Activated gamma-delta T cell treated with Interleukin-2 at 50 U/mL for 16 hours (primary cell): Measurements from ENCODE around the gene ECHDC3.

Experiments used
- DNase-seq: peaks from one replicate; pipeline ENCODE4 v3.0.0-alpha.2; 2020

The ECHDC3 gene

DNA sequence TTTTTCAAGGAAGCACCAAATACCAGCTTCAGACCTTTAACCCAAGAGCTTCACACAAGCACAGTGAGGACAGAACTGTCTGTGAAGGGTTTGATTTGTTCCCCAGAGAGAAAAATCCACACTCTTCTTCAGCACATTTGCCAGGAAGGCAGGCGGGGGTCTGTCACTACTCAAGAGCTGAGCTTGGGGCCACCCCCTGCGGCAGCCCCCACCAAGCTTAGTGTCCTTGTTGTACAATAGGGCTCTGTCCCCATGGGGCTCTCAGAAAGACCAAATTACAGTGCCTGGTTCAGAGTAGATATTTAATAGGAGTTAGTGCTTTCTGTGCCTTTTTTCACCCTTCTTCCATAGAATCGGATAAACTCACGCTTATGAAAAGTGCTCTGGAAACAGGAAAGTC, 12.4 kb downstream of the ECHDC3 start:
- no peak for DNase-seq

DNA sequence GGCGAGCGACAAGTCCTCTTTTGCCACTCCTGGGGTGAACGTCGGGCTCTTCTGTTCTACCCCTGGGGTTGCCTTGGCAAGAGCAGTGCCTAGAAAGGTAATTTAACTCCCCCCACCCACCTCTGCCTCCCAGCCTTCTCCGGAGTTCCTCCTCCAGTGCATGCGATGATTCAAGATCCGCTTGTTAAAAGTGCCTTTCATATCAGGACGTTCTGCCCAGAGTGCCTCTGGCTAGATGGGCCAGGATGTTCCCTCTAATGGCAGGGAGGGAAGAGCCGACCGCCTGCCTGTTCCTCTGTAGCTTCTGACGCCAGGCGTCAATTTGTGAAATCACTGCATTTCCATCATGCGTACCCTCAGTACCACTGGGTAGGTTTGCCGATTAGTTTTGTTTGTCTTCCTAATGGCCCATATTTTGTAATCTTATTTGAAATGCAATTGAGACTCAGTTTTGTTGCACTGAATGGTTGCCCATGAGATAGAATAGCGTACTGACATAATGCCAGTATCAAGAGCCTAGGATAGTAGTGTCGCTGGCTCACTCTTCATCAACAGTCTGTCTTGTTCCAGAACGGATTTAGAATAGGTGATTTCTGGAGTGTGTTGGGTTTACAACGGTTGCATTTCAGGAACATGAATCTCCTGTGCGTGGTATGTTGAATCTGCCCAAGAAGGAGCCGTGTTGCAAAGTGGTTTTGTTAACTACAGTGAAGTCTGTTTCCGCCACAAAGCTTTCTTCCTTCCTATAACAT, 13.5 kb downstream of the ECHDC3 start:
- DNase-seq: no peak

DNA sequence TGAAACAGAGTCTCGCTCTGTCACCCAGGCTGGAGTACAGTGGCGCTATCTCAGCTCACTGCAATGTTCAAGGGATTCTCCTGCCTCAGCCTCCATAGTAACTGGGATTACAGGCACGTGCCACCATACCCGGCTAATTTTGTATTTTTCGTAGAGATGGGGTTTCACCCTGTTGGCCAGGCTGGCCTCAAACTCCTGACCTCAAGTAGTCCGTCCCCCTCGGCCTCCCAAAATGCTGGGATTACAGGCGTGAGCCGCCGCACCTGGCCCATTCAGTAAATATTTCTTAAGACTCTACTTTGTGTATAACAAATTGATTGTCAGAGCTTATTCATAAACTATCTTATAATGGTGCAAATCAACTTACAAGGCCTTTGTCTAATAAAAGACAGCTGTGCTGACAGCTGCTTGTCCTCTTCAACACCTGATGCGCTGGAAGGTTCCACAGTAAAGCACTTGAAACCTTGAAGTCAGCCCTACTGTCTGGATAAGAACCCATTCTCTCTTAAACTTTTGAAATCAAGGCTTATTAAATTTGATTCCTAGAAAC, 14.7 kb downstream of the ECHDC3 start:
- DNase-seq: no peak

DNA sequence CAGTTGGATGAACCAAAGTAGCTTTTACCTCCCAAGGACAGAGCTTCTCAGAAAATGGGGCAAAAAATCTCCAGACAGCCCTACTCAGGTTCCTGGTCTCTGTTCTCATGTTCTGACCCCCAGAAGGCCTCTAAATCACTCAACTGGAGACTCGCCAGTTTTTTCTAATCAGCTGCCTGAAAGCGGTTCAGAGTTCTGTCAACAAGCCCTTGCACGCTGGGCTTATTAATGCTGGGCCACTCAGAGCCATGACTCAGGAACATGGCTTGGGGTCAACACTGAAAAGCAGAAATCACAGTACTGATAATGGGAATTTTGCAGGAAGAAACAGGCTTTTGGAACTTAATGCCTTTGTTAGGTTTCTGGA, 15.3 kb downstream of the ECHDC3 start:
- DNase-seq: no peak

DNA sequence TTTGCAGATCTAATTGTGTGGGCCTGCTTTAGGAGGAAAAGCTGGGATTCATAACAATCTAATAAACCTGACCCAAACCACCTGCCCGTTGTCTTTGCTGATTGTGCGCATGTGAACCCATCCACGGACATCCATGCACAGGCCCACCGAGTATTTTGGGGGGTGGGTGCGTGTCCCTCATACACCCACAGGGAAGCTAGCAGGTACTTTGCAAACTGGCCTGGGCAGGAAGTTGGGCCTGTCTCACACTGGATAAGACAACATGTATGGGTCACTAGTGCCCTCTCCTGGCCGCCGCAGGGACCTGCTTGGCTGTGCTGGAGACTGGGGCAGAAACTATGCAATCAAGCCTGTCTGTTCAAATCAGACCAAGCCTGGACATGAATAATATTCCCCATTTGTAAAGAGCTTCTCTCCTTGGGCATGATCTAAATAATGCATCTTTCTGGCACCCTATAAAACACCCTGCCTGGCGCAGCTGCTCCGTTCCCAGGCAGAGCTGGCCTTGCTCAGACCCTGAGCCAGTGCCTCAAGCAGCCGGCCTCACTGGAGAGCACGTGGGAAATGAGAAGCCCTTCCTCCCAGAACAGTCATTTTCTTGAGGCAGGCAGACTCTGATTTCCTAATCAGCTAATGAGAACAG, 15.8 kb downstream of the ECHDC3 start:
- DNase-seq: peak; percentile 79

DNA sequence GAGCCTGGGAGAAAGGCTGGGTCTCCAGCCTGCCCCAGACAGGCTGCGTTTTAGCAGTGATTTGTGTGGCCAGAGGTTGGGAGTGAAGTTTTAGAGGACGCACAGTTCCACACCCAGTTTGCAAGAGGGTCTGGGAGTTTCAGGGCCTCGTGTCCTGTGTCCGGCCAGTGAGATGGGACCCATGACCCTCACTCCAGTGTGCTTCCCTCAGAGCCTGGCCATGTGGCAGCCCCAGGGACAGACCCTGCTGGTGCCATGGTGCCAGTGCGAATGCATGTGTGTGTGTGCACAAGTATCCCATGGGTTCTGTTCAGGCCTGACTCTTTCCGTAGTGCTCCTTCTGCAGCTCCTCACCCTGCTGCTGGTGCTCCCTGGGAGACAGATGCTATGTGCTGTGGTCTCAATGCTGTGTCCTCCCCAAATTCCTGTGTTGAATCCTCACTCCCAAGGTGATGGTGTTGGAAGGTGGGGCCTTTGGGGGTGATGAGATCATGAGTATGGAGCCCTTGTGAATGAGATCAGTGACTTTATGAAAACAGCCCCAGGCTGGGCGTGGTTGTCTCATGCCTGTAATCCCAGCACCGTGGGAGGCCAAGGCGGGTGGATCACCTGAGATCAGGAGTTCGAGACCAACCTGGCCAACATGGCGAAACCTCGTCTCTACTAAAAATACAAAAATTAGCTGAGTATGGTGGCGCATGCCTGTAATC, 16.5 kb downstream of the ECHDC3 start:
- no peak for DNase-seq

DNA sequence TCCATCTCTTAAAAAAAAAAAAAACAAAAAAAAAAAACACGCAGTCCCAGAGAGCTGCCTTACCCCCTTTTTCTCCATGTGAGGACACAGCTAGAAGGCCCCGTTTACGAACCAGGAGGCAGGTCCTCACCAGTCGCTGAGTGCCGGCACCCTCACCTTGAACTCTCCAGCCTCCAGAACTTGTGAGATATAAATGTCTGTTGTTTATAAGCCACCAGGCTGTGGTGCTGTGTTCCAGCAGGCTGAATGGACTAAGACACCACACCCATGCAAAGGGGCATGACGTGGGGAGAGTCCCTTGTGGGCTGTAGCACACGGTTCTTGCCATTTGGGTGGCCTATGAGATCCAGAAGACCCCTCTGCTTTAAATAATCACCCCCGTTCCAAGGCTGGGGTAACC, 17.2 kb downstream of the ECHDC3 start:
- no peak for DNase-seq

DNA sequence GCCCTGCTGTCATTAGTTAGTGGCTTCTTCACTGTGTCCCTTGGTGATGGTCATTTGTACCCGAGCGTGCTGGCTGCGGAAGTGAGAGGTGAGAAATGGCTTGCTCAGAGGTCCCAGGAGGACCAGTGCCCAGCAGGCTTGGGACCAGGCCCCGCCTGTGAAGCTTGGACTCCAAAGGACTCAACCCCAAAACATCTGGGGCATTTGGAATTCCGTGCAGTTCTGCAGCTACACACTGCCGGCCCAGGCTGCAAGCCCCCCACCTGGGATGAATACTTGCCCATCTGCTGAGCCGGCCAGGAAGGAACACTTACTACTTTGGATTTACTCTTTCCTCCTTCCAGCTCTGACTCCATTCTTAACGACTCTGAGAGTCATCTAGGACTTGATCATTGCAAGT, 18.0 kb downstream of the ECHDC3 start:
- no peak for DNase-seq

DNA sequence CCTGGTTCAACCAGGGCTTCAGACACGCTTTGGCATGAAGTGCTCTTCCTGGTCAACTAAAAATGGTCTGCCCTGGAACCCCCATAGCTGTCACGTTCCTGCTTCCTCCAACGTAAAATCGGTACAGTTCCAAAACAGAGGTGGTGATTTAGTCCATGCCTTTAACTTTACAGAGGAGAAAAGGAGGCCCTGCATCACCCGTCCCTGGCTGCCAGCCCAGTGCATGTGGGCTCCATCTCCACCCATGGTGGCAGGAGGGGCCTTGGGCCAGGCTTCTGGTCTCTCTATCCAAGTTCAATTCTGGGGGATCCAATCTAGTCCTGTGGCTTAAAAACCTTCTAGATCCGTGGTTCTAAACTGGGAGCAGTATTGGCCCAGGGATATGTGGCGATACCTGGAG, 18.7 kb downstream of the ECHDC3 start:
- DNase-seq: no peak

DNA sequence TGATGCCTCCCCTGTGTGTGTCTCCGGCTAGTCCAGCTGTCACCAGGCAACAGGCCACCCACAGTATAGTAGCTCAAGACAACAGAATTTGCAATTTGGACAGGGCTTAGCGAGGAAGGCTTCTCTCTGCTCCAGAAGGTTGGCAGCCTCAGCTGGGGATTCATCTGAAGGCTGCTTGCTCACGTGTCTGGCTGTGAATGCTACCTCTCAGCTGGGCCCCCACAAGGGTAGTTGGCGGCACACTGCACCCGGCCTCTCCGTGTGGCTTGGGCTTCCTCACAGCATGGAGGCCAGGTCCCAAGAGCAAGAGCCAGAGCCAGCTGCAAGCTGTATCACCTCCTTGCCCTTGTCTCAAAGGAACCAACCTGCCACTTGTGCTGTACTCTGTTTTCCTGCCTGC, 19.2 kb downstream of the ECHDC3 start:
- no peak for DNase-seq

DNA sequence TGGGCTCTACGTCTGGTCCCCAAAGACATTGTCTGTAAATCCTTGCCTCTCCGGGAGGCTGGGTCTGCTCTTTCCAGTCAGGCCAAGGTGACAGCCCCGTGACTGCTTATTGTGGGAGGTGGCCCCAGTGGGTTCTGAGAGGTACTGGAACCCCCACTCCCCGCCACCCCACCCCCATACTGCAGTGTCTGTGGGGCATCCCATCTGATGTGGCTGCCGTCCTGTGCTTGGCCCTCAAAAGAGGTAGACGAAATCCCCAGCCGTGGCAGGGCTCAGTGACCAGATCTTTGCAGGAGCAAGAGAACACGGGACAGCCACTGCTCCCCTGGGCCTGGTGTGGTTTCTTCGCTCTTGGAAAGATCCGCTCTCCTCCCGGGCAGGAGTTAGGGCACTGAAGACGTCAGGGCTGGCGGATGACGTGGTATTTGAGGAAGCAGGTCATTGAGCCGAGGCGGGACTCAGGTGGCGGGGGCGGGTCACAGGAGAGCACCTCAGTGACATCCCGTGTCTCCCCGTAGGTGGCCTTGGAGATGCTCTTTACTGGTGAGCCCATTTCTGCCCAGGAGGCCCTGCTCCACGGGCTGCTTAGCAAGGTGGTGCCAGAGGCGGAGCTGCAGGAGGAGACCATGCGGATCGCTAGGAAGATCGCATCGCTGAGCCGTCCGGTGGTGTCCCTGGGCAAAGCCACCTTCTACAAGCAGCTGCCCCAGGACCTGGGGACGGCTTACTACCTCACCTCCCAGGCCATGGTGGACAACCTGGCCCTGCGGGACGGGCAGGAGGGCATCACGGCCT, 20.7 kb downstream of the ECHDC3 start:
- no peak for DNase-seq

DNA sequence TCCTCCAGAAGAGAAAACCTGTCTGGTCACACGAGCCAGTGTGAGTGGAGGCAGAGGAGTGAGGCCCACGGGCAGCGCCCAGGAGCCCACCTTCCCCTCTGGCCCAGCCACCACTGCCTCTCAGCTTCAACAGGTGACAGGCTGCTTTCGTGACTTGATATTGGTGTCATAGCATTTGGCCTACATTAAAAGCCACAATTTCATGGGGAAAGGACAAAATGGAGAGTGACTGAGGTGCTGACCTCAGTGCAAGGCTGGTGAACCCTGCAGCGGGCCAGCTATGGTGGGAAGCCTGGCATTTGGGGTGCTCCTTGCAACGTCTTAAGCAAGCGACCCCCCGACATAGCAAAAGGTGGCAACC, 21.3 kb downstream of the ECHDC3 start:
- no peak for DNase-seq

DNA sequence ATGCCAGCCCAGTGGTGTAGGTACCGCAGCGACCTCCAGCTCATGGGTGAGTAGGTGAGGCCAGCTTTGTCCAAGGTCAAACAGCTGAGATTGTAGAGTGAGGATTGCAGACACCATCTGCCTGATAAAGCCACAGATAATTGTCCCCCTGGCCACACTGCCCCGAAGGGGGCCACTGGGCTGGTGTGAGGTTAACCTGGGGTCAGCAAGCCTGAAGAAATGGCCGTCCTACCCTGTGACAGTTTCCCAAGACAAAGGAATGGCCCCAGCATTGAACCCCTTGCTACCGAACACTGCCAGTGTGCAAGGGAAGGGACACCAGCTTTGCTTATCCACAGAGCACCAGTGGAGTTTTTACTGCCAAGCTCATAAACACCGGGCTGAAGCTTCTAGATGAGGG, 23.0 kb downstream of the ECHDC3 start:
- no peak for DNase-seq

DNA sequence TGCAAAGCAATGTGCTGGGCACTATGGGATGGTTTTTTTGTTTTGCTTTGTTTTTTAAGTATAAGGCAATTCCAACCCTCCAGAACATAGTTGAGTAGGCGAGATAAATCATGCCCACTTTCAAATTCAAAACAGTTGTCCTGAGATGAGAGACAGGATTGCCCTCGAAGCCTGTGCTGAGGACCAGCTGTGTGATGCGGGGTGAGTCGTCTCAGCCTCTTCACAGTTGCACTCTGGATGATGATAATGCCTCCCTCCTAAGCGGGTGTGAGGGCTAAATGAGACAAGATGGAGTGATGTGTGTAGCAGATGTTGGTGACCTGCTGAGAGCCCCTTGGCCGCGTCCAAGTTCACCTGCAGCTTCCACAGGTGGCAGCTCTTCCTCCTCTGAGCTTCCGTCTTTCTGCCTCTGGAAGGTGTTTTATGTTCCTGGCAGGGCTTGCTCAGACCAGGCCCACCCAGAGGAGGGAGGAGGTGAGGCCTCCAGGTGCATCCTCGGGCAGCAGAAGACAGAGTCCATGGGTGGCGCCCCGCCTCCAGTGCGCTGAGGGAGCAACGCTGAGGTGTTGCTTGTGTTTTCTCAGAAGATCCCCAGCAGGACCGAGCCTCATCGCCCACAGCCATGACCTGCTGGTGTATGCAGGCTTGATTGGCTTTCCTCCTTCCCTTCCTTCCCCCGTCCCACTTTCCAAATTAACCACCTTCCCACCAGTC, 30.6 kb downstream of the ECHDC3 start:
- no peak for DNase-seq

DNA sequence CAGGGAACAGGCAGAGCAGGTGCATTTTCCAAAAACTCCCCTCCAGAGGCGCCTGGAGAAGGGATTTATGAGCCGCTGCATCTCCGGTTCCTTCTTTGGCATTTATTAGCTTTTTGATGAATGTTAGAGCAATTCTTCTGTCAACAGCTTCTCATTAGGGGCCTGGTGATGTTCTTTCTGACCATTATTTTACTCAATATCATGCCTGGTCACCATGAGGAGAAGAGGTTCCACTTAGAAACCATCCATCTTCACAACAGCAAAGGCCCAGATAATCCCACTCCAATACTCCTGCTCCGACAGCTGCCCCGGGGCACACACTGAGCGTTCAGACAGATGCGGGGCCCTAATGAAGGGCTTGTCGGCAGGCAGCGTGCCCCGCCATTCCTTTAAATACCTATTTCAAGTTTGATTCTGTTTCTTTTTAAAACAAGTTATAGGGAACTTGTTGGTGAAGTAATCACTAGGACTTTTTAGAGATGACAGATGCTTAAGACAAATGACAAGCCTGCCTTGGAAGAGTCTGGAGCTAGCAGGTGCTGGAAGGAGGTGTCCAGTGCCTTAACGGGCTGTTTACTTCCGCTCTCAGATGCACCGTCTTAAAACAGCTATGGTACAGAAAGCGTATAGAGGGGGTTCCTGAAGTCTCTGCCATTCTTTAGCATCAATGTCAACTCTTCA, 31.7 kb downstream of the ECHDC3 start:
- no peak for DNase-seq

DNA sequence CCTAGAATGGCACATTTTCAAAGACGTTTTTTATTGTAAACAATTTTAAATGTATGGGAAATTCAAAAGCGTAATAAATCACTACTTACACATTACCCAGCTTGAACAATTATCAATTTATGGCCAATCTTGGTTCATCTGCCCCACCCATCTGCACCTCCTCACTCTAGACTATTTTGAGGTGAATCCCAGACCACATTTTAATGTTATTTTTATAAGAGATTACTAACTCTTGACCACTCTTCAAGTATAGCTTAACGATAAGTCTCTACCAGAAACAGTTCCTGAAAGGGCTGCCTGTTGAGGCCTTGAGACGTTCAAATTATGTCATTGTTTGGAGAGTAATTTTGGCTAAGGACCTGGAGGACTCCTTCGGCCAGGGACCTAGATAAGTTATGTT, 33.2 kb downstream of the ECHDC3 start:
- no peak for DNase-seq

DNA sequence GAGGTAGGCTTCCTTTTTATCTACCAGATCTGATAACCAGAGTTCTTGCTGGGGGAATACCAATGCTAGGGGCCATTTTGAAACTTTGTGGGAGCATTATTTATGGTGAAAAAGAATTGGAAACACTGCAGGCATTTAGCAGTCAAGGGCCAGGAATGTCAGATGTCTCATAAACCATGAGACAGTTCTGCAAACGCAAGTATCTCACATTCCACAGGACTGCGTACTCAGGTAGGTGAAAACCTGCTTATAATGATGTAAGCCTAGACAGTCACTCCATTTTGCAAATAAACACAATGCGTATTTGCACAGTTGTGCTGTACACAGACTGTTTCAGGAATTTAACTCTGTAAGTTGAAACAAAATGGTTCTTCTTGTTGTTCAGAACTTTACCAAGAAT, 33.9 kb downstream of the ECHDC3 start:
- DNase-seq: no peak

DNA sequence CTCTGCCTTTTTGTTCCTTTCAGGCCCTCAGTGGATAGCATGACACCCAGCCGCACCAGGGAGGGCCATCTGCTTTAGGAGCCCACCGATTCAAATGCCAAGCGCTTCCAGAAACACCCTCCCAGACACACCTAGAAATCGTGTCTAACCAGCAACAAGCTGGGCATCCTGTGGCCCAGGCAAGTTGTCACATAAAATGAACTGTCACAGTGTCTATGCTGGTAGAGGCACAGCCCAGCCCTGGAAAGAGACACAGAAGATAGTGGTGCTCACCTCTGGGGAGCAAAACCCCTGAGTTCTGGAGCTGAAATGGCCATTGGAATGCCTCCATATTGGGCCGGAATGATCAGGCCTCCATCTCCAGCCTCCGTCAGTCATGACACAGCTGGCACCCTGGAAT, 38.9 kb downstream of the ECHDC3 start:
- no peak for DNase-seq

DNA sequence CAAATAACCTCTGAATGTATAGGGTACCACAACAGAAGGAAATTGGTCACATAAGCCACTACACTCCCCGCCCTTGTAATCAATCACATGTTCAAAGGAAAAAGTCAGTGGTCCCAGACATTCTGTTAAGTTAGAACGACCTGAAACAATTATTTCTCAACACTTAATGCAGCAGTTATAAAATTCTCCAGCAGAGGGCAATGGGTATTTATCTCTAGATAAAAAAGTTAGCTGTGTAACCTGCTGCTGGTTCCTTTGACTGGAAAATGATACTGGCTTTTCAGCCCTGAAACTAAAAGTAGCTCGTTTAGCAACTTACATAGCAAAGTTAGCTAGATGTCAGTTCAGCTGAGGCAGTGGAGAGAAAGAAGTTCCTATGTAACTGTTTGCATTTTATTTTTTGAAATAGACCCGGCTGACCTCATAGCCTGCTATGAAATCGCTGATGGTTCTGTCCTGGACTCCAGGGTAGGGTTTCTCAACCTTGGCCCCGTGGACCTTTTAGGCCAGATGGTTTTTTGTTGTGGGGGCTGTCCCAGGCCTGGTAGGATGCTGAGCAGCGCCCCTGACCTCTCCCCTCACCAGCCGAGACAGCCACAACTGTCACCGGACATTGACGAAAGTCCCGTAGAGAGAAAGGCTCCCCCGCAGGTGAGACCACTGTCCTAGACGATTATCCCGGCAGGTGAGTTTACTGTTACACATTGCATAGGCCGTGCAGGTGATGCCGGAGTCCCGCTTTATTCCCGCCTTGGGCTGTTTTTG, 40.8 kb downstream of the ECHDC3 start:
- DNase-seq: no peak

DNA sequence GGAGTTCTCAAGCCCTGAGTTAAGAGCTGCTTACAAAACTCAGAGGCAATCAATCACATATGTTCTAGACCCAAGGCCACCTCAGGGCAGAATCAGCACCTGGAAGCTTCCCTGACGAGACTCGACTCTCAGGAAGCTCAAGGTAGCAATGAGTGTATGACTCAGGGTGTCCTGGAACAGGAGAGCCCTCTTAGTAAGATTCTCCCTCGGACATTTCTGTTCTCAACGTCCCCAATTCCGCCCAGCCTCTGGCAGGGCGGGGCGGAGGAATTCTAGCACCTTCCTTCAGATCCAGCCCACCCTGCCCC, 41.3 kb downstream of the ECHDC3 start:
- DNase-seq: no peak

DNA sequence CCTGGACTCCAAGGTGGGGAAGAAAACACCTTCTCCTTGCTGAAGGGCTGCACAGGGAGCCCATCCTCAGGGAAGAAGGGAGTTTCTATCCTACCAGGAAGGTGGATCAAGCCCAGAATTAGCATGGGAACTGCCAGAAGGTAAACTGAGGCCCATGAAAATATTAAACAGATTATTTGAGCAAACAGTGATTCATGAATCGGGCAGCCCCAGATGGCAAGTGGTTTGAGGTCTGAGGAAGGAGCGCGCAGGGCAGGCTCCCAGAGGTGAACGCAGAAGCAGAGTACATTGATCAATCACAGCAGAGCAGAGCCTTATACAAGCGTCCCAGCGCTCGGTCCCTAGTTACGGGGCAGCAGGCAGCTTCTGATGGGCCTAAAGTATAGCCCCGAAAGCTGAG, 45.2 kb downstream of the ECHDC3 start:
- DNase-seq: no peak
